ENCODE data around the gene NRXN3. TPM values are rescaled to one million over a fixed set of nuclear protein-coding genes. Genes with fewer than 3 reads are reported as not detected.

NRXN3 gene
- total and polyA plus RNA-seq, 2 experiments from 2014 or later = 1.0 to 1.8 TPM

DNA sequence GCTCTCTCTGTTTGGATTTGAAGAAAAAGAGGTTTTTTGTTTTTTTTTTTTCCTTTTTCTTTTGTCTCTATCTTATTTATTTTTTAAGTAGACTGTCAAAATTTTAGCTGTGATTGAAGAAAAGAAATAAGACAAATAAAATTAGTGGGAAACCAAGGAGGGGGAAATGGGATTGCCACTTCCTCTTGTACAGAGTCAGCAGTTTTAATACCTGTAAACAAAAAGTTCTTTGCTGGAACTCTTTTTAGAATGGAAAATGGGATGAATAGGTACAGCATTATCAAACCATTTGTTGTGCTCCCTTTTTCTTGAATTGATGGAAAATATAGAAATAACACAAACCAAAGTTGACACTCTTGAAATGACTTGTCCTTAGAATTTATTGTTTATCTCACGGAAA, 1360.4 kb downstream of the NRXN3 start:
- Histone ChIP-seq H4K20me1 (replicated peaks; ENCODE audit: insufficient read depth) (no peaks in the 10 kb centered on the region), H3K36me3 (ENCODE audit: insufficient read depth) (no peaks in the 10 kb centered on the region), H3K27ac (ENCODE audit: low read depth) (no peak overlapping the region), H3K4me3 (no peak overlapping the region), H3K4me1 (ENCODE audit: insufficient read depth) (peaks cover 7% of the 10 kb centered on the region; the same call in 1 of the 2 replicates), H2AFZ (no peak overlapping the region), H3K9me2 (ENCODE audit: insufficient read depth) (no peaks in the 10 kb centered on the region), H3K27me3 (ENCODE audit: insufficient read depth) (no peaks in the 10 kb centered on the region), H3K79me2 (replicated peaks; ENCODE audit: insufficient read depth) (no peaks in the 10 kb centered on the region), H3F3A (replicated peaks; ENCODE audit: low read depth) (no peaks in the 10 kb centered on the region), H3K4me2 (no peak overlapping the region)
- TF ChIP-seq, protein P1, sequence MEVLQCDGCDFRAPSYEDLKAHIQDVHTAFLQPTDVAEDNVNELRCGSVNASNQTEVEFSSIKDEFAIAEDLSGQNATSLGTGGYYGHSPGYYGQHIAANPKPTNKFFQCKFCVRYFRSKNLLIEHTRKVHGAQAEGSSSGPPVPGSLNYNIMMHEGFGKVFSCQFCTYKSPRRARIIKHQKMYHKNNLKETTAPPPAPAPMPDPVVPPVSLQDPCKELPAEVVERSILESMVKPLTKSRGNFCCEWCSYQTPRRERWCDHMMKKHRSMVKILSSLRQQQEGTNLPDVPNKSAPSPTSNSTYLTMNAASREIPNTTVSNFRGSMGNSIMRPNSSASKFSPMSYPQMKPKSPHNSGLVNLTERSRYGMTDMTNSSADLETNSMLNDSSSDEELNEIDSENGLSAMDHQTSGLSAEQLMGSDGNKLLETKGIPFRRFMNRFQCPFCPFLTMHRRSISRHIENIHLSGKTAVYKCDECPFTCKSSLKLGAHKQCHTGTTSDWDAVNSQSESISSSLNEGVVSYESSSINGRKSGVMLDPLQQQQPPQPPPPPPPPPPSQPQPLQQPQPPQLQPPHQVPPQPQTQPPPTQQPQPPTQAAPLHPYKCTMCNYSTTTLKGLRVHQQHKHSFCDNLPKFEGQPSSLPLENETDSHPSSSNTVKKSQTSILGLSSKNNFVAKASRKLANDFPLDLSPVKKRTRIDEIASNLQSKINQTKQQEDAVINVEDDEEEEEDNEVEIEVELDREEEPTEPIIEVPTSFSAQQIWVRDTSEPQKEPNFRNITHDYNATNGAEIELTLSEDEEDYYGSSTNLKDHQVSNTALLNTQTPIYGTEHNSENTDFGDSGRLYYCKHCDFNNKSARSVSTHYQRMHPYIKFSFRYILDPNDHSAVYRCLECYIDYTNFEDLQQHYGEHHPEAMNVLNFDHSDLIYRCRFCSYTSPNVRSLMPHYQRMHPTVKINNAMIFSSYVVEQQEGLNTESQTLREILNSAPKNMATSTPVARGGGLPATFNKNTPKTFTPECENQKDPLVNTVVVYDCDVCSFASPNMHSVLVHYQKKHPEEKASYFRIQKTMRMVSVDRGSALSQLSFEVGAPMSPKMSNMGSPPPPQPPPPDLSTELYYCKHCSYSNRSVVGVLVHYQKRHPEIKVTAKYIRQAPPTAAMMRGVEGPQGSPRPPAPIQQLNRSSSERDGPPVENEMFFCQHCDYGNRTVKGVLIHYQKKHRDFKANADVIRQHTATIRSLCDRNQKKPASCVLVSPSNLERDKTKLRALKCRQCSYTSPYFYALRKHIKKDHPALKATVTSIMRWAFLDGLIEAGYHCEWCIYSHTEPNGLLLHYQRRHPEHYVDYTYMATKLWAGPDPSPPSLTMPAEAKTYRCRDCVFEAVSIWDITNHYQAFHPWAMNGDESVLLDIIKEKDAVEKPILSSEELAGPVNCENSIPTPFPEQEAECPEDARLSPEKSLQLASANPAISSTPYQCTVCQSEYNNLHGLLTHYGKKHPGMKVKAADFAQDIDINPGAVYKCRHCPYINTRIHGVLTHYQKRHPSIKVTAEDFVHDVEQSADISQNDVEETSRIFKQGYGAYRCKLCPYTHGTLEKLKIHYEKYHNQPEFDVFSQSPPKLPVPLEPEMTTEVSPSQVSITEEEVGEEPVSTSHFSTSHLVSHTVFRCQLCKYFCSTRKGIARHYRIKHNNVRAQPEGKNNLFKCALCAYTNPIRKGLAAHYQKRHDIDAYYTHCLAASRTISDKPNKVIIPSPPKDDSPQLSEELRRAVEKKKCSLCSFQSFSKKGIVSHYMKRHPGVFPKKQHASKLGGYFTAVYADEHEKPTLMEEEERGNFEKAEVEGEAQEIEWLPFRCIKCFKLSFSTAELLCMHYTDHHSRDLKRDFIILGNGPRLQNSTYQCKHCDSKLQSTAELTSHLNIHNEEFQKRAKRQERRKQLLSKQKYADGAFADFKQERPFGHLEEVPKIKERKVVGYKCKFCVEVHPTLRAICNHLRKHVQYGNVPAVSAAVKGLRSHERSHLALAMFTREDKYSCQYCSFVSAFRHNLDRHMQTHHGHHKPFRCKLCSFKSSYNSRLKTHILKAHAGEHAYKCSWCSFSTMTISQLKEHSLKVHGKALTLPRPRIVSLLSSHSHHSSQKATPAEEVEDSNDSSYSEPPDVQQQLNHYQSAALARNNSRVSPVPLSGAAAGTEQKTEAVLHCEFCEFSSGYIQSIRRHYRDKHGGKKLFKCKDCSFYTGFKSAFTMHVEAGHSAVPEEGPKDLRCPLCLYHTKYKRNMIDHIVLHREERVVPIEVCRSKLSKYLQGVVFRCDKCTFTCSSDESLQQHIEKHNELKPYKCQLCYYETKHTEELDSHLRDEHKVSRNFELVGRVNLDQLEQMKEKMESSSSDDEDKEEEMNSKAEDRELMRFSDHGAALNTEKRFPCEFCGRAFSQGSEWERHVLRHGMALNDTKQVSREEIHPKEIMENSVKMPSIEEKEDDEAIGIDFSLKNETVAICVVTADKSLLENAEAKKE (CRISPR knock-in tag; IDR thresholded peaks at IDR 0.05) = no peak
- TF ChIP-seq, protein P2, sequence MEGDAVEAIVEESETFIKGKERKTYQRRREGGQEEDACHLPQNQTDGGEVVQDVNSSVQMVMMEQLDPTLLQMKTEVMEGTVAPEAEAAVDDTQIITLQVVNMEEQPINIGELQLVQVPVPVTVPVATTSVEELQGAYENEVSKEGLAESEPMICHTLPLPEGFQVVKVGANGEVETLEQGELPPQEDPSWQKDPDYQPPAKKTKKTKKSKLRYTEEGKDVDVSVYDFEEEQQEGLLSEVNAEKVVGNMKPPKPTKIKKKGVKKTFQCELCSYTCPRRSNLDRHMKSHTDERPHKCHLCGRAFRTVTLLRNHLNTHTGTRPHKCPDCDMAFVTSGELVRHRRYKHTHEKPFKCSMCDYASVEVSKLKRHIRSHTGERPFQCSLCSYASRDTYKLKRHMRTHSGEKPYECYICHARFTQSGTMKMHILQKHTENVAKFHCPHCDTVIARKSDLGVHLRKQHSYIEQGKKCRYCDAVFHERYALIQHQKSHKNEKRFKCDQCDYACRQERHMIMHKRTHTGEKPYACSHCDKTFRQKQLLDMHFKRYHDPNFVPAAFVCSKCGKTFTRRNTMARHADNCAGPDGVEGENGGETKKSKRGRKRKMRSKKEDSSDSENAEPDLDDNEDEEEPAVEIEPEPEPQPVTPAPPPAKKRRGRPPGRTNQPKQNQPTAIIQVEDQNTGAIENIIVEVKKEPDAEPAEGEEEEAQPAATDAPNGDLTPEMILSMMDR (conservative IDR thresholded peaks at IDR 0.05; ENCODE audit: low read depth in 2 of 2) = no peak
- TF ChIP-seq EZH2 (IDR thresholded peaks at IDR 0.05; ENCODE audit: low read depth, unreplicated experiment) = no peak
- TF ChIP-seq, protein P3, sequence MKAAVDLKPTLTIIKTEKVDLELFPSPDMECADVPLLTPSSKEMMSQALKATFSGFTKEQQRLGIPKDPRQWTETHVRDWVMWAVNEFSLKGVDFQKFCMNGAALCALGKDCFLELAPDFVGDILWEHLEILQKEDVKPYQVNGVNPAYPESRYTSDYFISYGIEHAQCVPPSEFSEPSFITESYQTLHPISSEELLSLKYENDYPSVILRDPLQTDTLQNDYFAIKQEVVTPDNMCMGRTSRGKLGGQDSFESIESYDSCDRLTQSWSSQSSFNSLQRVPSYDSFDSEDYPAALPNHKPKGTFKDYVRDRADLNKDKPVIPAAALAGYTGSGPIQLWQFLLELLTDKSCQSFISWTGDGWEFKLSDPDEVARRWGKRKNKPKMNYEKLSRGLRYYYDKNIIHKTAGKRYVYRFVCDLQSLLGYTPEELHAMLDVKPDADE (IDR thresholded peaks at IDR 0.05) = no peak
- TF ChIP-seq NANOG (IDR thresholded peaks at IDR 0.05; ENCODE audit: borderline replicate concordance) = no peak
- TF ChIP-seq ZNF331 (CRISPR knock-in tag; IDR thresholded peaks at IDR 0.05; ENCODE audit: low read depth) = no peak
- no peak for TF ChIP-seq ZNF114 (CRISPR knock-in tag; IDR thresholded peaks at IDR 0.05)
- TF ChIP-seq STAT1 (IDR thresholded peaks at IDR 0.05; ENCODE audit: unreplicated experiment) = no peak
- TF ChIP-seq, protein P4, sequence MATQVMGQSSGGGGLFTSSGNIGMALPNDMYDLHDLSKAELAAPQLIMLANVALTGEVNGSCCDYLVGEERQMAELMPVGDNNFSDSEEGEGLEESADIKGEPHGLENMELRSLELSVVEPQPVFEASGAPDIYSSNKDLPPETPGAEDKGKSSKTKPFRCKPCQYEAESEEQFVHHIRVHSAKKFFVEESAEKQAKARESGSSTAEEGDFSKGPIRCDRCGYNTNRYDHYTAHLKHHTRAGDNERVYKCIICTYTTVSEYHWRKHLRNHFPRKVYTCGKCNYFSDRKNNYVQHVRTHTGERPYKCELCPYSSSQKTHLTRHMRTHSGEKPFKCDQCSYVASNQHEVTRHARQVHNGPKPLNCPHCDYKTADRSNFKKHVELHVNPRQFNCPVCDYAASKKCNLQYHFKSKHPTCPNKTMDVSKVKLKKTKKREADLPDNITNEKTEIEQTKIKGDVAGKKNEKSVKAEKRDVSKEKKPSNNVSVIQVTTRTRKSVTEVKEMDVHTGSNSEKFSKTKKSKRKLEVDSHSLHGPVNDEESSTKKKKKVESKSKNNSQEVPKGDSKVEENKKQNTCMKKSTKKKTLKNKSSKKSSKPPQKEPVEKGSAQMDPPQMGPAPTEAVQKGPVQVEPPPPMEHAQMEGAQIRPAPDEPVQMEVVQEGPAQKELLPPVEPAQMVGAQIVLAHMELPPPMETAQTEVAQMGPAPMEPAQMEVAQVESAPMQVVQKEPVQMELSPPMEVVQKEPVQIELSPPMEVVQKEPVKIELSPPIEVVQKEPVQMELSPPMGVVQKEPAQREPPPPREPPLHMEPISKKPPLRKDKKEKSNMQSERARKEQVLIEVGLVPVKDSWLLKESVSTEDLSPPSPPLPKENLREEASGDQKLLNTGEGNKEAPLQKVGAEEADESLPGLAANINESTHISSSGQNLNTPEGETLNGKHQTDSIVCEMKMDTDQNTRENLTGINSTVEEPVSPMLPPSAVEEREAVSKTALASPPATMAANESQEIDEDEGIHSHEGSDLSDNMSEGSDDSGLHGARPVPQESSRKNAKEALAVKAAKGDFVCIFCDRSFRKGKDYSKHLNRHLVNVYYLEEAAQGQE (IDR thresholded peaks at IDR 0.05; ENCODE audit: unreplicated experiment) = no peak
- no peak for TF ChIP-seq JUNB (IDR thresholded peaks at IDR 0.05; ENCODE audit: unreplicated experiment)
- no peak for TF ChIP-seq CREB1 (CRISPR knock-in tag; IDR thresholded peaks at IDR 0.05; ENCODE audit: low read depth)
- Mint-ChIP-seq H3K4me1 (peaks cover 21% of the 10 kb centered on the region), H3K27me3 (ENCODE audit: insufficient read depth, low read depth, poor library complexity) (peaks cover 2% of the 10 kb centered on the region), H3K27ac (no peak overlapping the region), H3K36me3 (ENCODE audit: low read depth) (no peaks in the 10 kb centered on the region), H3K4me3 (no peak overlapping the region), H3K9me3 (no peaks in the 10 kb centered on the region)
- DNase-seq (ENCODE audit: low spot score) (no peak), ATAC-seq (no peak)

Measured in GM23338 (cell line).